Lung (tissue), 12 donors: ENCODE results near the gene SPNS2. TPM values are rescaled to one million over a fixed set of nuclear protein-coding genes. Genes with fewer than 3 reads are reported as not detected.

Experiments used
- ATAC-seq: fragments of 200-7000 bp; cut with Tn5 transposase; one replicate; pipeline ENCODE4 v1.9.1; 2020; ENCODE audit warnings: moderate number of reproducible peaks; ENCODE audit not compliant: insufficient read depth, low FRiP score
- DNase-seq, 3 donors: peaks; one replicate each; pipeline ENCODE4 v3.0.0-alpha.2; 2013 to 2017
- H3K27ac ChIP-seq, 2 donors: one replicate each; pipeline ENCODE4 v1.5.1; 2013; ENCODE audit warnings: mild to moderate bottlenecking in 2 of 2, moderate library complexity in 2 of 2, control low read depth in 1 of 2, inconsistent platforms in 1 of 2, low read depth in 1 of 2, low read length in 1 of 2
- H3K27me3 ChIP-seq, 3 donors: one replicate each; pipeline ENCODE4 v1.5.1; 2013; ENCODE audit warnings: low read length in 2 of 3; ENCODE audit not compliant: control insufficient read depth in 3 of 3, insufficient read depth in 3 of 3
- H3K36me3 ChIP-seq, 4 donors: one replicate each; pipeline ENCODE4 v1.5.1; 2013; ENCODE audit warnings: low read length in 4 of 4, mild to moderate bottlenecking in 1 of 4, moderate library complexity in 1 of 4; ENCODE audit not compliant: control insufficient read depth in 4 of 4, insufficient read depth in 4 of 4
- H3K4me1 ChIP-seq, 5 donors: one replicate each; pipeline ENCODE4 v1.5.1; 2013; ENCODE audit warnings: low read length in 5 of 5, mild to moderate bottlenecking in 2 of 5, moderate library complexity in 1 of 5; ENCODE audit not compliant: control insufficient read depth in 5 of 5, insufficient read depth in 5 of 5
- H3K4me3 ChIP-seq: one replicate; pipeline ENCODE4 v1.5.1; 2013; ENCODE audit warnings: mild to moderate bottlenecking, control low read depth, moderate library complexity
- H3K9ac ChIP-seq, 2 donors: one replicate each; pipeline ENCODE4 v1.5.1; 2013; ENCODE audit warnings: low read length in 2 of 2, control low read depth in 1 of 2; ENCODE audit not compliant: insufficient read depth in 1 of 2
- H3K9me3 ChIP-seq, 4 donors: one replicate each; pipeline ENCODE4 v1.5.1; 2013; ENCODE audit warnings: low read length in 3 of 4, mild to moderate bottlenecking in 1 of 4, moderate library complexity in 1 of 4; ENCODE audit not compliant: control insufficient read depth in 4 of 4, insufficient read depth in 3 of 4
- CTCF ChIP-seq: IDR thresholded peaks from 2 replicates; pipeline ENCODE4 v1.5.1; 2012; ENCODE audit warnings: mild to moderate bottlenecking; ENCODE audit errors: control extremely low read depth, extremely low read depth
- WGBS, 2 donors: extraction: QIAGEN DNeasy Blood & Tissue Kit; methylation state at CpG; one replicate each; pipeline ENCODE4 v1.1.7; 2013; 5-methylcytosine and 5-hydroxymethylcytosine counted together
- polyA plus RNA-seq, 2 donors: library from polyadenylated mRNA; stranded (reverse); fragments of 200-250 nt; gene quantifications; one replicate each; pipeline ENCODE4 v1.2.1, GENCODE V29; 2013
- total RNA-seq, 2 donors: library from RNA; depleted of rRNA in 1 of 2; stranded (reverse); fragments of >200 nt in 1 of 2; gene quantifications; one replicate each; pipeline ENCODE4 v1.2.1, GENCODE V29; 2014 to 2021
- donor health status: control.
- donor health status: control.
- donor health status: Bipolar disorder and iron deficiency.
- donor health status: healthy.
- donor health status: DM: yes; HTN: yes; CAD: no.

SPNS2 gene
- total and polyA plus RNA-seq, 4 donors = 26.8 to 60.1 (median 42.5) TPM

GRCh38 chr17:4584917-4585637 is 86.4 kb downstream of the SPNS2 start:
- Histone ChIP-seq H3K9ac (peak overlapping the region in 1 of 2 donors; percentile 34), H3K27me3 (no peaks in the 10 kb centered on the region), H3K36me3 (no peaks in the 10 kb centered on the region), H3K9me3 (peaks cover 0 to 2% (median 0%) of the 10 kb centered on the region in 4 donors), H3K4me1 (peaks cover 0 to 51% (median 15%) of the 10 kb centered on the region in 5 donors), H3K27ac (no peak overlapping the region), H3K4me3 (no peak overlapping the region)
- no peak for TF ChIP-seq CTCF
- no peak for ATAC-seq
- 19 to 34% methylated on average over 45 to 57 of the region's 57 CpGs for WGBS, 2 donors
- peak in 1 of 3 donors; percentile 34 for DNase-seq

GRCh38 chr17:4585638-4585994 is 86.9 kb downstream of the SPNS2 start:
- Histone ChIP-seq H3K9ac (peak overlapping the region in 1 of 2 donors; percentile 34), H3K27me3 (no peaks in the 10 kb centered on the region), H3K4me1 (peaks cover 0 to 49% (median 15%) of the 10 kb centered on the region in 5 donors), H3K27ac (no peak overlapping the region), H3K9me3 (peaks cover 0 to 2% (median 0%) of the 10 kb centered on the region in 4 donors), H3K36me3 (no peaks in the 10 kb centered on the region), H3K4me3 (no peak overlapping the region)
- WGBS, 2 donors = 77 to 78% methylated on average over 7 of the region's 7 CpGs
- ATAC-seq = no peak
- no peak for DNase-seq
- no peak for TF ChIP-seq CTCF

GRCh38 chr17:4586043-4586442 is 87.4 kb downstream of the SPNS2 start:
- H3K4me3 ChIP-seq = no peak overlapping the region
- WGBS, 2 donors = 84 to 88% methylated on average over 9 of the region's 9 CpGs
- H3K27ac ChIP-seq = no peak overlapping the region
- DNase-seq (no peak), ATAC-seq (no peak)
- H3K9me3 ChIP-seq = peaks cover 0 to 2% (median 0%) of the 10 kb centered on the region in 4 donors
- H3K4me1 ChIP-seq = peaks cover 0 to 50% (median 15%) of the 10 kb centered on the region in 5 donors
- H3K36me3 ChIP-seq = no peaks in the 10 kb centered on the region
- no peak overlapping the region for H3K9ac ChIP-seq
- H3K27me3 ChIP-seq = no peaks in the 10 kb centered on the region
- no peak for TF ChIP-seq CTCF

GRCh38 chr17:4587195-4587594 is 88.5 kb downstream of the SPNS2 start:
- 89 to 93% methylated on average over 7 of the region's 7 CpGs for WGBS, 2 donors
- Histone ChIP-seq H3K27ac (peak overlapping the region in 1 of 2 donors; percentile 16), H3K9ac (no peak overlapping the region), H3K9me3 (peaks cover 0 to 2% (median 0%) of the 10 kb centered on the region in 4 donors), H3K4me1 (peaks cover 0 to 61% (median 15%) of the 10 kb centered on the region in 5 donors), H3K36me3 (no peaks in the 10 kb centered on the region), H3K27me3 (no peaks in the 10 kb centered on the region), H3K4me3 (no peak overlapping the region)
- no peak for DNase-seq
- TF ChIP-seq CTCF = no peak
- ATAC-seq = no peak
